CD4-positive, CD25-positive, alpha-beta regulatory T cell (primary cell): ENCODE measurements around the gene C11orf71. TPM values are rescaled to one million over a fixed set of nuclear protein-coding genes. Genes with fewer than 3 reads are reported as not detected.

Experiments used
- ATAC-seq, 2 donors: fragments of 150-1000 bp; cut with Tn5 transposase; one replicate each; pipeline ENCODE4 v1.10.0; 2021; ENCODE audit warnings: low read depth in 2 of 2, moderate number of reproducible peaks in 2 of 2, moderate library complexity in 1 of 2
- DNase-seq, 3 donors: peaks; one replicate each; pipeline versions ENCODE4 v3.0.0 to v3.0.0-alpha.2; 2012 to 2022; ENCODE audit warnings: mixed read lengths in 1 of 3
- H3K27ac ChIP-seq: one replicate; pipeline ENCODE4 v1.7.0; 2013; ENCODE audit warnings: mild to moderate bottlenecking, low read length; ENCODE audit not compliant: insufficient read depth, poor library complexity, severe bottlenecking
- H3K27me3 ChIP-seq: one replicate; pipeline ENCODE4 v1.7.0; 2013; ENCODE audit warnings: low read length; ENCODE audit not compliant: control insufficient read depth, insufficient read depth
- H3K36me3 ChIP-seq: one replicate; pipeline ENCODE4 v1.7.0; 2013; ENCODE audit warnings: mild to moderate bottlenecking, low read length, moderate library complexity; ENCODE audit not compliant: control insufficient read depth, insufficient read depth
- H3K4me1 ChIP-seq: 2 replicates; pipeline ENCODE4 v1.7.0; 2013; ENCODE audit warnings: mild to moderate bottlenecking, low read length; ENCODE audit not compliant: insufficient read depth, control insufficient read depth, poor library complexity, severe bottlenecking
- H3K4me3 ChIP-seq: one replicate; pipeline ENCODE4 v1.7.0; 2013; ENCODE audit warnings: low read depth, mild to moderate bottlenecking, low read length, moderate library complexity
- H3K9me3 ChIP-seq, 2 experiments: 1 replicate in 1 of 2; 2 replicates in 1 of 2; pipeline ENCODE4 v1.7.0; 2013; ENCODE audit warnings: low read length in 2 of 2, mild to moderate bottlenecking in 1 of 2, moderate library complexity in 1 of 2; ENCODE audit not compliant: control insufficient read depth in 2 of 2
- H3K27ac Mint-ChIP-seq, 3 donors: one replicate each; pipeline ENCODE4 v1.8.0; 2020 to 2022; ENCODE audit warnings: mild to moderate bottlenecking in 3 of 3, mixed read lengths in 3 of 3, moderate library complexity in 2 of 3
- H3K27me3 Mint-ChIP-seq: one replicate; pipeline ENCODE4 v1.8.0; 2022; ENCODE audit warnings: mild to moderate bottlenecking, mixed read lengths
- H3K36me3 Mint-ChIP-seq: one replicate; pipeline ENCODE4 v1.8.0; 2020; ENCODE audit warnings: mixed read lengths
- H3K4me1 Mint-ChIP-seq, 4 donors: one replicate each; pipeline ENCODE4 v1.8.0; 2020 to 2022; ENCODE audit warnings: mixed read lengths in 4 of 4, mild to moderate bottlenecking in 1 of 4
- H3K4me3 Mint-ChIP-seq, 4 donors: one replicate each; pipeline ENCODE4 v1.8.0; 2020 to 2022; ENCODE audit warnings: mild to moderate bottlenecking in 4 of 4, mixed read lengths in 4 of 4, moderate library complexity in 3 of 4
- H3K9me3 Mint-ChIP-seq, 7 donors: one replicate each; pipeline ENCODE4 v1.8.0; 2020 to 2022; ENCODE audit warnings: mixed read lengths in 7 of 7, mild to moderate bottlenecking in 3 of 7, moderate library complexity in 2 of 7
- polyA plus RNA-seq, 4 donors: library from polyadenylated mRNA; unstranded; fragments of 300-500 nt; fragmentation: Illumina TruSeq; gene quantifications; one replicate each; pipeline ENCODE4 v1.2.3, GENCODE V29; 2021
- total RNA-seq: library from RNA; stranded (reverse); gene quantifications from one replicate; pipeline ENCODE4 v1.2.3, GENCODE V29; 2022

The C11orf71 gene
- total and polyA plus RNA-seq, 5 donors from 2014 or later = 11.4 to 17.2 (median 15.4) TPM

DNA sequence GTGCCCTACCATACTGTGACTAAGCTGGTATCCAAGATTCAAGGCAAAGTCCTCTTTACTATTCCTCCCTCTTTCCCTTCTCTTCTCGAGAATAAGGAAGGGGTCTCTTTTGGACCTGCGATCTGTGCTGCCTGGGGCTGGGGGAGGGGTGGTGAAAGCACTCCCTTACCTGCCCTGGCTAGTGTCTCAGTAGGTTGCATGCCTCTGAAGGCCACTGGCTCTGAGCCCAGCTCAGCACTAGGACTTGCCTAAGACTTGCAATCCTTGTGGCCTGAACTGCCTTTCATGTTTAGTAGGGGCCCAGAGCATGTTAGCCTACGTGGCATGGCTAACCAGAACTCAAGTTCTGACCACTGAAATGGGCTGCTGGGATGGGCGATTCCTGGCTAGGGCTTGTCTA, 26.0 kb upstream of the C11orf71 start:
- Mint-ChIP-seq H3K9me3 (peaks cover 0 to 6% (median 2%) of the 10 kb centered on the region in 7 donors), H3K27me3 (peaks cover 5% of the 10 kb centered on the region), H3K4me1 (peaks cover 0 to 5% (median under 1%) of the 10 kb centered on the region in 4 donors), H3K27ac (peak overlapping the region in 1 of 3 donors; percentile 52), H3K36me3 (peaks cover 4% of the 10 kb centered on the region), H3K4me3 (no peak overlapping the region)
- Histone ChIP-seq H3K4me3 (no peak overlapping the region), H3K27ac (no peak overlapping the region), H3K27me3 (no peaks in the 10 kb centered on the region), H3K36me3 (no peaks in the 10 kb centered on the region), H3K4me1 (no peaks in the 10 kb centered on the region), H3K9me3 (no peaks in the 10 kb centered on the region)
- DNase-seq (no peak), ATAC-seq (no peak)

DNA sequence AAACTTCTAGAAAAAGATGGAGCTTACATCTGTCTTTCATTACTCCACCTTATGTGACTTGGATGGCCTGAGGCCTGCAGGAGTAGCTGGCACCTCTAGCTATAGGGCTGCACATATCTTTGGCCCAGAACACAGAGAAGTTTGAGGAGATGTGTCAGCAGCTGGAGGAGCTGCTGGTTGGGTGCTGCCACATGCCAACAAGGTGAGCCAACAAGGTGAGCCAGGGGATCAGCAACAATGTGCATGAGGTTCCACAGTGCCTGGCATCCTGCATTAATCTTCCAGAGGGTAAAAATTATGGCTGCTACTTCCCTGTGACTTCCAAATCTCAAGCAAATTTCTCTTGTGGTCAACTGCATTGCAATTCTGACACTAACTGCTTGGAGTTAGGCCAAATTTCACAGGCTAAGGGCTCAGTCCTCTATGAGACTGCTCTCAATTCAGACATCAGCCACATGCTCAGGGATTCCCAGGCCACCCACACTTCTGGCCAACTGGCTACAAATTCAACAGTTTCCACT, 16.2 kb upstream of the C11orf71 start:
- Histone ChIP-seq H3K36me3 (no peaks in the 10 kb centered on the region), H3K4me1 (no peaks in the 10 kb centered on the region), H3K27ac (no peak overlapping the region), H3K9me3 (no peaks in the 10 kb centered on the region), H3K4me3 (no peak overlapping the region), H3K27me3 (no peaks in the 10 kb centered on the region)
- ATAC-seq (no peak), DNase-seq (no peak)
- no peak overlapping the region for H3K4me3 Mint-ChIP-seq
- peaks cover 0 to 2% (median 1%) of the 10 kb centered on the region in 4 donors for H3K4me1 Mint-ChIP-seq
- H3K36me3 Mint-ChIP-seq = peaks cover 23% of the 10 kb centered on the region
- H3K27ac Mint-ChIP-seq = no peak overlapping the region
- no peaks in the 10 kb centered on the region for H3K9me3 Mint-ChIP-seq
- no peaks in the 10 kb centered on the region for H3K27me3 Mint-ChIP-seq

DNA sequence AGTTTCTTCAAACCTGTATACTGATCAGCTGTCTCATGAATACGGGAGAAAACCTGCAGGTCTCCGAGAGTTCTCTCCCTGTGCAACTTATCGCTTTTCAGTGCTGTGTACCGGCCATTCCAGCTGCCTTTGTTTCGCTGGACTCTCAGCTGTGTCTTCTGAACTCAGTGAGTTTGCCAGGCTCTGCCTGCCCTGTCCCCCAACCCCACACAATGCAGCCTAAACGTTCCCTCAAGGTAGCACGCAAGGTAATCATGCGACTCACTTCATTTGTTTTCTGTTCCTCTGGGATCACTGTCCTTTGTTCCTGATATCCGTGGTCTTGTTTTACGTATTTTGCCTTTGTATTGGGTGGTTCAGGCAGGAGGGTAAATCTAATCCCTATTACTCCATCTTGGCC, 13.6 kb upstream of the C11orf71 start:
- Histone ChIP-seq H3K4me3 (no peak overlapping the region), H3K4me1 (no peaks in the 10 kb centered on the region), H3K27me3 (no peaks in the 10 kb centered on the region), H3K9me3 (no peaks in the 10 kb centered on the region), H3K27ac (no peak overlapping the region), H3K36me3 (peaks cover 22% of the 10 kb centered on the region)
- Mint-ChIP-seq H3K36me3 (peaks cover 34% of the 10 kb centered on the region), H3K4me1 (peaks cover 0 to 6% (median 1%) of the 10 kb centered on the region in 4 donors), H3K27ac (no peak overlapping the region), H3K9me3 (no peaks in the 10 kb centered on the region), H3K4me3 (no peak overlapping the region), H3K27me3 (no peaks in the 10 kb centered on the region)
- DNase-seq (no peak), ATAC-seq (no peak)

DNA sequence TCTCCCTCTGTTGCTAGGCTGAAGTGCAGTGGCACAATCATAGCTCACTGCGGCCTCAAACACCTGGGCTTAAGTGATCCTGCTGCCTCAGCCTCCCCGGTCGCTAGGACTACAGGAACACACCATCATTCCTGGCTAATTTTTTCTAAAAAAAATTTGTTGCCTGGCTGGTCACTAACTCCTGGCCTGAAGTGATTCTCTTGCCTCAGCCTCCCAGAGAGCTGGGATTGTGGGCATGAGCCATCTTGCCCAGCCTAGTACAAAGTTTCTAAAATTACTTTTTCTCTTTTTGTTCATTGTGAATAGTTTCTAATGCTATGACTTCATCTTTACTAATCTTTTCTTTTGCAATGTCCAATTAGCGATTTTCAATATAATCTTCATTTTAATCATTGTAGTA, 12.6 kb upstream of the C11orf71 start:
- no peak overlapping the region for H3K4me3 ChIP-seq
- H3K36me3 ChIP-seq = peaks cover 31% of the 10 kb centered on the region
- H3K36me3 Mint-ChIP-seq = peaks cover 34% of the 10 kb centered on the region
- no peak for ATAC-seq
- no peak overlapping the region for H3K27ac ChIP-seq
- no peaks in the 10 kb centered on the region for H3K27me3 Mint-ChIP-seq
- no peak for DNase-seq
- no peak overlapping the region for H3K4me3 Mint-ChIP-seq
- H3K9me3 Mint-ChIP-seq = no peaks in the 10 kb centered on the region
- no peaks in the 10 kb centered on the region for H3K9me3 ChIP-seq
- H3K27ac Mint-ChIP-seq = peak overlapping the region in 1 of 3 donors; percentile 26
- peaks cover 0 to 6% (median 1%) of the 10 kb centered on the region in 4 donors for H3K4me1 Mint-ChIP-seq
- no peaks in the 10 kb centered on the region for H3K27me3 ChIP-seq
- H3K4me1 ChIP-seq = no peaks in the 10 kb centered on the region

DNA sequence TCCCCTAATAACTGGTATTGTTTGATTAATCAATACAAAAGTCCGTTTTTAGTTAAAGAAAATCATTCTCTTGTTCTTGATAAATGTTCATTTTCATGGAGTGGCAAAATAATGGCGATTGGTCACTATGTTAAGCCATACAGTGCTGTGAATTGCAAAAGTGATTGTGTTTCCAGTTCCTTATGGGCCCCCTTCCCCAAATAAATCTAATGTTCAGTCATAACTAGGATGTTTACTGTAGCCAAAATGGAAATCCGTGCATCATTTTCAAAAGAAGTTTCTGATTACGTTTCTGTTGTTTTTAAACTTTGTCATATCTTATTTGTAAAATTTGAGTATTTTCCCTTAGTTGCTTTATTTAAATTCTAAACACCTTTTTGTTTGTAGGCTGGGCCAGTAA, 1.0 kb upstream of the C11orf71 start:
- Histone ChIP-seq H3K27me3 (no peaks in the 10 kb centered on the region), H3K4me3 (peak overlapping the region; percentile 100), H3K27ac (peak overlapping the region; percentile 97), H3K36me3 (peaks cover 19% of the 10 kb centered on the region), H3K9me3 (no peaks in the 10 kb centered on the region), H3K4me1 (peaks cover 44% of the 10 kb centered on the region)
- no peak for ATAC-seq
- Mint-ChIP-seq H3K27ac (peak overlapping the region; percentile 99), H3K4me3 (peak overlapping the region; percentile 96 to 98 (median 96)), H3K36me3 (peaks cover 26% of the 10 kb centered on the region), H3K4me1 (peaks cover 40 to 86% (median 49%) of the 10 kb centered on the region in 4 donors), H3K27me3 (no peaks in the 10 kb centered on the region), H3K9me3 (no peaks in the 10 kb centered on the region)
- DNase-seq = peak in 1 of 3 donors; percentile 13

DNA sequence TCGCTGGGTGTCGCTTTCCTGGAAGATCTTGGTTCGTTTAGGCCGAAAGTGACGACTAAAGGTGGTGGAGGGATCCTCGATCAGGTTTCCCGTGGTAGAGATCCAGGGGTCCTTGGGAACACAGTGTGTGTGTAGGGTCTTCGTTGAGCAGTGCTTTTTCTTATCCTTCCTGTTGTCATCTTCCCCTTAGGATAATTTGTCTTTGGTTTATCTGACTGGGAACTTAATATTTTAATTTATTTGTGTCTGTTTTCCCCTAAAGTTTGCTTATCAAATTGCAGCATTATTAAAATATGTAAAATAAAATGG, 558 bp upstream of the C11orf71 start:
- Histone ChIP-seq H3K27ac (peak overlapping the region; percentile 97), H3K36me3 (peaks cover 14% of the 10 kb centered on the region), H3K4me1 (peaks cover 44% of the 10 kb centered on the region), H3K4me3 (peak overlapping the region; percentile 100), H3K9me3 (no peaks in the 10 kb centered on the region), H3K27me3 (no peaks in the 10 kb centered on the region)
- DNase-seq (no peak), ATAC-seq (no peak)
- Mint-ChIP-seq H3K4me1 (peaks cover 40 to 82% (median 49%) of the 10 kb centered on the region in 4 donors), H3K27ac (peak overlapping the region; percentile 99), H3K27me3 (no peaks in the 10 kb centered on the region), H3K9me3 (no peaks in the 10 kb centered on the region), H3K4me3 (peak overlapping the region; percentile 96 to 98 (median 96)), H3K36me3 (peaks cover 22% of the 10 kb centered on the region)

DNA sequence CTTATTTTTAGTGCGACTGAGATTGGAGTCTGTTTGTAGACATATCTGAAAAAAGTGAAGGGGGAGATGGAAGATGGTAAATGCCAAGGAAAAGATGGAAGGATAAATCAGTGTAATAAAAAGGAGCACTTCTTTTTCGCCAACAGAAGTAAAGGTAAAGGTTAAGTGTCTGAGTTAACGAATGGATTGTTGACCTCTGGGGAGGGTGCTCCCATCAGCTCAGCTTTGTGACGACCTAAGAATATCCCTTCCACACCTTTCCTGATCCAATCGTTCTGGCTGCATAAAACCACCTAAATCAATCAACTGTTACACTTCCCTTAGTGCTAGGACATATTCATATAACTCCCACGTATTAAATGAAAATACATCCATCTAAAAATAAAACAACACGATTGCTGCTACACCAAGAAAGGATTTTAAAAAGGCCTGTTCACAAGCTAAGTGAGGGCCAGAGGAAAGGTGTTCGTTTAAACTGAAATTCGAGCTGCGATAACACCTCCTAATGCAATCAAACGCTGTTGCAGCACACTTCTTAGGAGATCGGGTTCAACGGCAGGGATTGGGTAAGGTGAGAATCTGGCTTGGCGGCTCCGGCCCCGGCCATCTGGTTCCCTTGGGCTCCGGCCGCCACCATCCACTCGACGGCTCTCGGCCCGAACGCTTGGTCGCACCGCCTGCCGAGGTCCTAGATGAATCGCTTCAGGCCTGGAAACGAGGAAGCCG, 658 bp downstream of the C11orf71 start:
- ATAC-seq = peak; percentile 1 to 5
- H3K4me3 Mint-ChIP-seq = peak overlapping the region; percentile 96 to 98 (median 96)
- no peak for DNase-seq
- Histone ChIP-seq H3K27ac (peak overlapping the region; percentile 97), H3K9me3 (no peaks in the 10 kb centered on the region), H3K27me3 (no peaks in the 10 kb centered on the region), H3K4me1 (peaks cover 42% of the 10 kb centered on the region), H3K4me3 (peak overlapping the region; percentile 88), H3K36me3 (peaks cover 3% of the 10 kb centered on the region)
- H3K27me3 Mint-ChIP-seq = peaks cover 4% of the 10 kb centered on the region
- peak overlapping the region; percentile 99 for H3K27ac Mint-ChIP-seq
- H3K9me3 Mint-ChIP-seq = no peaks in the 10 kb centered on the region
- peaks cover 34 to 72% (median 44%) of the 10 kb centered on the region in 4 donors for H3K4me1 Mint-ChIP-seq
- peaks cover 11% of the 10 kb centered on the region for H3K36me3 Mint-ChIP-seq
